ENCODE measurements around the gene FGF3.

The FGF3 gene

DNA sequence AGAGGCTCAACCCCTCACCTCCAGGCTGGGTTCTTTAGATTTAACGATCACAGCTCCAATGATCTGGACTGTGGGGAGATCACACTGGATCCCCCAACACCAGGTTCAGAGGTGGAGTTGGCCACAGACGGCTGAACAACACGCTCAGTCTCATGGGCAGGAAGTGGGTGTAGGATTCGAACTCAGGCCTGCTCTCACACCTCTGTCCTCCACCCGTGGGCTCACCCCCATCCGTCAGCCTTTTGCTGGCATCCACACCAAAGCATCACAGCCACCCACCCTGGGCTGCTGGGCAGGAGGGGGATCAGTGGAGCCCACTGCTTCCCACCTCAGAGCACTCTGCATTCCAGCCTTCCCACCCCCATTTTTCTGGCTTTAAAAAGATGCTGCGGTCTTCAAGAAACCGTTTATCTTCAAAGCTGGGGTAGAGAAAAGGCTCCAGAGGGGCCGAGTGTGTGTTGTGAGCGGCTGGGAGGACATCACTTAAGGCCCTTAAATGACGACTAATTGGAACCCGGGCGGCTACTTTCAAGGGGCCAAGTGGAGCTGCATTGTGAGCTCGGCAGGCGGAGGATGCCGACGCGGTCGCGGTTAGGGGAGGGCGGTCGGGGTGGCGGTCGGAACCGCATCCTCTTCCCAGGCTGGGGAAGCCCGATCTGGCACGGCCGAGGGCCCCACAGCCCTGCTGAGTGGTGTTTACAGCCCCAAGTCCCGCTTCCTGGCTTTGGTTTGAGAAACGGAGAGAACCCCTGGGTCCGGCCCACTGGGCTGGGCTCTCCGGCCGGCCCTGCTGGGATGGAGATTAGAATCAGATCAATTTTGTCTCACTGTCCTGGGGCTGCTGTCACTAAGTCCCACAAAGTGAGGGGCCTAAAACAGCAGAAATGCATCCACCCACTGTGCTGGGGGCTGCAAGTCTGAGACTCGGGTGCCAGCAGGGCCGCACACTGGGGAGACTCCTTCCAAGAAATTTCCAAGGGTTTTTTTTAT, 15.9 kb upstream of the FGF3 start:
- no peak for DNase-seq
- Histone ChIP-seq H3K27me3 (replicated peaks; ENCODE audit: control insufficient read depth, insufficient read depth, low read length, poor library complexity, severe bottlenecking) (peaks cover 12% of the 10 kb centered on the region), H3K36me3 (ENCODE audit: control insufficient read depth, insufficient read depth, low read length) (no peaks in the 10 kb centered on the region), H3K9me3 (ENCODE audit: control insufficient read depth, low read length) (no peaks in the 10 kb centered on the region), H3K4me3 (ENCODE audit: insufficient read depth, low read depth, low read length, poor library complexity, severe bottlenecking) (no peak overlapping the region), H3K27ac (ENCODE audit: insufficient read depth, low read length, poor library complexity, severe bottlenecking) (no peak overlapping the region), H3K4me1 (ENCODE audit: control insufficient read depth, insufficient read depth, low read length, poor library complexity, severe bottlenecking) (no peaks in the 10 kb centered on the region)

DNA sequence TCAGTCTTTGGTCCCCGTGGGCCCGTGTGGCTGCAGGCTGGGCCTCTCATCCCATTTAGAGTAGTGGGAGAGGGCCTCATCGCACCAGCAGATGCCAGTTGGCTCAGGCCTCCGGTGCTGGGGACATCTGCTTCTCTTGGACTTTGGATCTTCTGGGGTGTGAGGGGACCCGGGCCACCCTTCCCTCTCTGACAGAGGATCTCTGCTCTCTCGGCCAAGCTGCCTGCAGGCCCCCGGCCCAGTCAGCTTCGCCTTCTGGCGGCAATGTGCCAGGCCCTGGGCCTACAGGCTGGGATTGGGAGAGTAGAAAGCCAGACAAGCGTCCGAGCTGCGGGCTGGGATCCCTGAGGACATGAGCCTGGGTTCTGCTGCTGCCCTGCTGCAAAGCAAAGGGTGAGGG, 15.0 kb upstream of the FGF3 start:
- H3K36me3 ChIP-seq (ENCODE audit: control insufficient read depth, insufficient read depth, low read length): no peaks in the 10 kb centered on the region
- no peaks in the 10 kb centered on the region for H3K9me3 ChIP-seq (ENCODE audit: control insufficient read depth, low read length)
- peaks cover 12% of the 10 kb centered on the region for H3K27me3 ChIP-seq (replicated peaks; ENCODE audit: control insufficient read depth, insufficient read depth, low read length, poor library complexity, severe bottlenecking)
- DNase-seq: no peak
- no peak overlapping the region for H3K4me3 ChIP-seq (ENCODE audit: insufficient read depth, low read depth, low read length, poor library complexity, severe bottlenecking)
- no peaks in the 10 kb centered on the region for H3K4me1 ChIP-seq (ENCODE audit: control insufficient read depth, insufficient read depth, low read length, poor library complexity, severe bottlenecking)
- no peak overlapping the region for H3K27ac ChIP-seq (ENCODE audit: insufficient read depth, low read length, poor library complexity, severe bottlenecking)

DNA sequence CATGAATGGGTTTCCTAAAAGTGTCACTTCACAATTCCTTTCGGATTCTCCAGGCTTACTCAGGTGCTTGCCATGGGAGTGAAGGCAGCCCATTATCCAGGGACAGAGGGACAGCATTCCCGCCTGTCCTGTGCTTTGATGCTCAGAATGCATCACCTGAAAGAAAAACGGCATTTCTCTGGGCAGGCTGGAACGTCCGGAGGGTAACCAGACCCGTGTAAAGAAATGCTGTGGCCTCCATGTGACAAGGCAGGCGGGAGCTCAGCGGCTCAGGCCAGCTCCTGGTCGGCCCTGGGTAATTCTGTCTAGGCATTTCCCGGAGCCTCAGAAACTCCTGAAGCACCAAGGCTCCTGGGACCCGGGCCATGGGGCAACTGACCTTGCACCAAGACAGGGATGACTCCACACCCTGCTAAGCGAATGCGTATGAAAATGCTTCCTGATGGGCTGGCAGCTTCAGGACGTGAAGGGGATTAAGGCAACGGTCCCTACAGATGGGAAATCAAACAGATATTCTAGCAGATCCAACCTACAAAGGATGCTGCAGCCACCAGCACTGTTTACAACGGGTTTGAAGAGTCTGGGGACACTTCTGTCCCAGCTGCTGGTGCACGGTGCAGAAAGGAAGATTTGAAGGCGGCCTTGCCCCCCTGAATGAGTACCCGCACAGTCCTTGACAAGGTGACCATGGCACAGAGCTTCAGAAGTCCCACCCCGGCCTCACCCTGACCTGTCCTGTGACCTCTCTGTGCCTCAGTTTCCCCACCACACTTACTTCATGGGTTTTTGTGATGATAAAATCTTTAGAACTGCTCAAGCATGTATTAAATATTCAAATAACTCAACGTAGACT, 13.6 kb upstream of the FGF3 start:
- H3K27me3 ChIP-seq (replicated peaks; ENCODE audit: control insufficient read depth, insufficient read depth, low read length, poor library complexity, severe bottlenecking): peaks cover 12% of the 10 kb centered on the region
- no peaks in the 10 kb centered on the region for H3K4me1 ChIP-seq (ENCODE audit: control insufficient read depth, insufficient read depth, low read length, poor library complexity, severe bottlenecking)
- no peak overlapping the region for H3K27ac ChIP-seq (ENCODE audit: insufficient read depth, low read length, poor library complexity, severe bottlenecking)
- no peak for DNase-seq
- no peak overlapping the region for H3K4me3 ChIP-seq (ENCODE audit: insufficient read depth, low read depth, low read length, poor library complexity, severe bottlenecking)
- H3K36me3 ChIP-seq (ENCODE audit: control insufficient read depth, insufficient read depth, low read length): no peaks in the 10 kb centered on the region
- no peaks in the 10 kb centered on the region for H3K9me3 ChIP-seq (ENCODE audit: control insufficient read depth, low read length)

DNA sequence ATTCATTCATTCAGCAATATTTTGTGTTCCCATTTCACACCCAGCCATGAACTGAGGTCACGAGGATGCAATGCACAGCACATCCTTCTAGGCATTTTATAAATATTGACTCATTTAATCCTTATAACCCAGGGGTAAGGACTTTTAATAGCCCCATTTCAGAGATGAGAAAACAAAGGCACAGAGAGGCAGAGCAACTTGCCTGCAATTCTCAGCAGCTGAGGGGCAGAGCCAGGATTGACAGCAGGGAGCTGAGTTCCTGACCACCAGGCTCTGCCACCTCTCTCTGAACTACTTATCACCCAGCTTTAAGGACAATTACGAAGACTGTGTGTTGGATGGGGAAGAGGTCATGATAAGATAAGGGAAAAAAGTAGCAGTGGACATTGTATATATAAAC, 12.8 kb upstream of the FGF3 start:
- Histone ChIP-seq H3K27ac (ENCODE audit: insufficient read depth, low read length, poor library complexity, severe bottlenecking) (no peak overlapping the region), H3K4me3 (ENCODE audit: insufficient read depth, low read depth, low read length, poor library complexity, severe bottlenecking) (no peak overlapping the region), H3K4me1 (ENCODE audit: control insufficient read depth, insufficient read depth, low read length, poor library complexity, severe bottlenecking) (no peaks in the 10 kb centered on the region), H3K9me3 (ENCODE audit: control insufficient read depth, low read length) (no peaks in the 10 kb centered on the region), H3K27me3 (replicated peaks; ENCODE audit: control insufficient read depth, insufficient read depth, low read length, poor library complexity, severe bottlenecking) (peaks cover 12% of the 10 kb centered on the region), H3K36me3 (ENCODE audit: control insufficient read depth, insufficient read depth, low read length) (no peaks in the 10 kb centered on the region)
- DNase-seq: no peak

DNA sequence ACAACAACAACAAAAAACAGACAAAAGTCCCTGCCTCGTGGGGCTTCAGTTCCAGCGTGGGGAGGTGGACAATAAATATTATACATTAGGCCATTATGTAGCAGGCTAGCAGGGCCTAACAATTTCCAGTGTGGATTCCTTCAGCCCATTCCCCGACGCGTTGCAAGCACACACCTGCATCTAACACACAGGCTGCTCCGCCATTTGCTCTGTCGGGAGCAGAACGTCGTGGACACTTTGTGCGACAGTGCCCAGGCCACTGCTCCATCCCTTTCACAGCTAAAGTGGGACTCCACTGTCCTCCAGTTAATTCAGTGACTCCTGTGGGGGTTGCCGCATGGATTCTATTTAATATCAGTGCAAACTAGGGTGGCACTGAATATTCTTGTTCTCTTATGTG, 10.9 kb upstream of the FGF3 start:
- Histone ChIP-seq H3K27ac (ENCODE audit: insufficient read depth, low read length, poor library complexity, severe bottlenecking) (no peak overlapping the region), H3K4me1 (ENCODE audit: control insufficient read depth, insufficient read depth, low read length, poor library complexity, severe bottlenecking) (no peaks in the 10 kb centered on the region), H3K4me3 (ENCODE audit: insufficient read depth, low read depth, low read length, poor library complexity, severe bottlenecking) (no peak overlapping the region), H3K27me3 (replicated peaks; ENCODE audit: control insufficient read depth, insufficient read depth, low read length, poor library complexity, severe bottlenecking) (peaks cover 3% of the 10 kb centered on the region), H3K36me3 (ENCODE audit: control insufficient read depth, insufficient read depth, low read length) (no peaks in the 10 kb centered on the region), H3K9me3 (ENCODE audit: control insufficient read depth, low read length) (no peaks in the 10 kb centered on the region)
- DNase-seq: no peak

DNA sequence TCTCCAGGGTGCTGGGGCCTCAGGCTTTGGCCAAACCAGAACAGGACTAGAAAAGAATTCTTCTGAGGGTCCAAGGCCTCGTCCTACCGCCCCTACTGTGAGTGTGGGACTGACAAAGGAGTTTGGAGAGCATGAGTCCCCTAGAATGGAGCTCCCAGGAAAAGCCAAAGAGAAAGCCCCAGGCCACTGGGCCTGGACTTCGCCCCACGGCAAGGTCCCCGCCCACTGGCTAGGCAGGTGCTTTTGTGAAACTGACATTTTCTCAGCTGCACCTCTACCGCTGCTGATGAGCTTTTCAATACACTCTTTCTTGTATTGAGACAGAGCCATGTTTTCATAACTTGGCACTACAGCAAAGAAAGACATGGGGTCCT, 9.7 kb upstream of the FGF3 start:
- Histone ChIP-seq H3K27ac (ENCODE audit: insufficient read depth, low read length, poor library complexity, severe bottlenecking) (no peak overlapping the region), H3K9me3 (ENCODE audit: control insufficient read depth, low read length) (no peaks in the 10 kb centered on the region), H3K36me3 (ENCODE audit: control insufficient read depth, insufficient read depth, low read length) (no peaks in the 10 kb centered on the region), H3K4me1 (ENCODE audit: control insufficient read depth, insufficient read depth, low read length, poor library complexity, severe bottlenecking) (no peaks in the 10 kb centered on the region), H3K27me3 (replicated peaks; ENCODE audit: control insufficient read depth, insufficient read depth, low read length, poor library complexity, severe bottlenecking) (peaks cover 3% of the 10 kb centered on the region), H3K4me3 (ENCODE audit: insufficient read depth, low read depth, low read length, poor library complexity, severe bottlenecking) (no peak overlapping the region)
- DNase-seq: no peak

DNA sequence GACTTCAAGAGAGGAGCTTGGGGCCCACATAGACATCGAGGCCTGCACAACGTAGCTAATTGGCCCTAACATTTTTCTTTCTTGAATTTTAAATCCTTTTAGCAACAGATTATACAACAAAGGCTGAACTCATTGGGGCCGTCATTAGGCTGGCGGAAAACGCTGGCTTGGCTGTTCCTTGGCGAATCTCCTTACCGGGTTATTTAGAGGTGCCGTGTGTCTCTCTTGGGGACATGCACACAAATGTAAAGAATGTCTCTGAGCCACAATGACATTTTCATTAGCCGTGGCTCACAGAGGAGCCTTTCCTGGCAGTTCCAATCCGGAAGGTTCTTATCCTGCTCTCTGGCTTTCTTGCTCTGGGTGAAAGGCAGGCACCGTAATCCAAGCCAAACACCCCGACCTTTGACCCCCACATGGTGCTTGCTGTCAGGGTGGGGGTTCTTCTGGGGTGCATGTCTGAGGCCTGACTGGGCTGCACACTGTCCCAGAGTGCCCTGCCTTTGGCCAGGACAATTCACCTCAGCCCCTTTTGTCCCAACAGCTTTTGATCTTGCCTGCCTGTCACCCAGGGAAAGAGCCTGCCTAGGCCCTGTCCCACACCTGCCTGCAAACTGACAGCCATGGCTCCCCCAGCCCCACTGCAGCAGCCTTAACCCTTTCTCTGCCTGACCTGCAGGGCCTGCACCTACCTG, 9.2 kb upstream of the FGF3 start:
- no peak for DNase-seq
- Histone ChIP-seq H3K27ac (ENCODE audit: insufficient read depth, low read length, poor library complexity, severe bottlenecking) (no peak overlapping the region), H3K27me3 (replicated peaks; ENCODE audit: control insufficient read depth, insufficient read depth, low read length, poor library complexity, severe bottlenecking) (peaks cover 3% of the 10 kb centered on the region), H3K36me3 (ENCODE audit: control insufficient read depth, insufficient read depth, low read length) (no peaks in the 10 kb centered on the region), H3K9me3 (ENCODE audit: control insufficient read depth, low read length) (no peaks in the 10 kb centered on the region), H3K4me3 (ENCODE audit: insufficient read depth, low read depth, low read length, poor library complexity, severe bottlenecking) (no peak overlapping the region), H3K4me1 (ENCODE audit: control insufficient read depth, insufficient read depth, low read length, poor library complexity, severe bottlenecking) (no peaks in the 10 kb centered on the region)

DNA sequence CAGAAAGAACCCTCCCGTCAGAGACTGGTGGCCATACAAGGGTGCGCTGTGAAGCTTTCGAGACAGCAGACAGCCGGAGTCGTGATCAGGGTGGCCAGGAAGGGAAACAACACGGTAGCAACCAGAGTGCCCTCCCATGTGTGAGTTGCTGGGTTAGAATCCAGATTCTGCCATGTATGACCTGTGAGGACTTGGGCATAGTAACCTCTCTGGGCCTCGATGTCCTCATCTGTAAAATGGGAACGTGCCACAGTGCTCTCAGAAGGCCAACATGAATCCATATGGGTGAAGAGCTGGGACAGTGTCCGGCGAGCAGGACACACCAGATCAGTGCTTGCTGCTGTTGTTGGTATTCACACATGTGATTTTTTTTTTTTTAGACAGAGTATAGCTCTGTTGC, 7.6 kb upstream of the FGF3 start:
- Histone ChIP-seq H3K27ac (ENCODE audit: insufficient read depth, low read length, poor library complexity, severe bottlenecking) (no peak overlapping the region), H3K4me3 (ENCODE audit: insufficient read depth, low read depth, low read length, poor library complexity, severe bottlenecking) (no peak overlapping the region), H3K36me3 (ENCODE audit: control insufficient read depth, insufficient read depth, low read length) (no peaks in the 10 kb centered on the region), H3K4me1 (ENCODE audit: control insufficient read depth, insufficient read depth, low read length, poor library complexity, severe bottlenecking) (no peaks in the 10 kb centered on the region), H3K9me3 (ENCODE audit: control insufficient read depth, low read length) (no peaks in the 10 kb centered on the region), H3K27me3 (replicated peaks; ENCODE audit: control insufficient read depth, insufficient read depth, low read length, poor library complexity, severe bottlenecking) (no peaks in the 10 kb centered on the region)
- DNase-seq: no peak

DNA sequence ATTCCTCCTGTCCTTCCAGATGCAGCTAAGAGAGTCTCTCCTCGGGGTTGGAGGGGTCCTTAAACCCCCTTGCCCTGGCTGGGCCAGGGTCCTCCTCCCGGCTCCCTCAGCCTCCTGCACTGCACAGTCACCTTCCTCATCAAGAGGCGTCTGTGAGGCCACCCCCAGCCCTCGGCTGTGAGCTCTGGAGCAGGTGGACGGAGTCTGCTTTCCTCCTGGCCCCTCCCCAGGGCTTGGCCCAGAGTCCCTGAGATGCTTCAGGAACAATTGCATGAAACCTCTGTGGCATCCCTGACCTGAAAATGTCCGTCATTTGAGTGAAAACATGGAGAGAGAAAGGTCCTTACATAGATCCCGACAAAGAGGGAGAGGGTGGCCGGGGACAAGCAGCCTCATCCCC, 6.7 kb upstream of the FGF3 start:
- H3K27ac ChIP-seq (ENCODE audit: insufficient read depth, low read length, poor library complexity, severe bottlenecking): no peak overlapping the region
- H3K27me3 ChIP-seq (replicated peaks; ENCODE audit: control insufficient read depth, insufficient read depth, low read length, poor library complexity, severe bottlenecking): no peaks in the 10 kb centered on the region
- H3K4me1 ChIP-seq (ENCODE audit: control insufficient read depth, insufficient read depth, low read length, poor library complexity, severe bottlenecking): no peaks in the 10 kb centered on the region
- H3K9me3 ChIP-seq (ENCODE audit: control insufficient read depth, low read length): no peaks in the 10 kb centered on the region
- no peak for DNase-seq
- no peaks in the 10 kb centered on the region for H3K36me3 ChIP-seq (ENCODE audit: control insufficient read depth, insufficient read depth, low read length)
- H3K4me3 ChIP-seq (ENCODE audit: insufficient read depth, low read depth, low read length, poor library complexity, severe bottlenecking): no peak overlapping the region
